ENCODE data around the gene TNC. TPM values are rescaled to one million over a fixed set of nuclear protein-coding genes. Genes with fewer than 3 reads are reported as not detected.

The TNC gene
- total RNA-seq, 1 donor from 2014 or later = 95.2 TPM

- Mint-ChIP-seq H3K27me3 (peaks cover 4% of the 10 kb centered on the region), H3K36me3 (peaks cover 7% of the 10 kb centered on the region), H3K9me3 (no peaks in the 10 kb centered on the region), H3K27ac (no peak overlapping the region), H3K4me3 (no peak overlapping the region), H3K4me1 (ENCODE audit: unreplicated experiment) (no peaks in the 10 kb centered on the region)
- TF ChIP-seq CTCF (conservative IDR thresholded peaks at IDR 0.05) = no peak
- no peak for DNase-seq (ENCODE audit: extremely low spot score, unreplicated experiment)
Observed at GRCh38 chr9:115057559-115057958, 60.4 kb downstream of the TNC start.

- no peak overlapping the region for H3K4me3 Mint-ChIP-seq
- TF ChIP-seq CTCF (conservative IDR thresholded peaks at IDR 0.05) = no peak
- H3K36me3 Mint-ChIP-seq = peaks cover 3% of the 10 kb centered on the region
- H3K4me1 Mint-ChIP-seq (ENCODE audit: unreplicated experiment) = no peaks in the 10 kb centered on the region
- no peak overlapping the region for H3K27ac Mint-ChIP-seq
- no peak for DNase-seq (ENCODE audit: extremely low spot score, unreplicated experiment)
- H3K9me3 Mint-ChIP-seq = no peaks in the 10 kb centered on the region
- H3K27me3 Mint-ChIP-seq = no peaks in the 10 kb centered on the region
Observed at GRCh38 chr9:115050002-115050490, 67.9 kb downstream of the TNC start.

- Mint-ChIP-seq H3K4me1 (ENCODE audit: unreplicated experiment) (no peaks in the 10 kb centered on the region), H3K36me3 (peaks cover 4% of the 10 kb centered on the region), H3K4me3 (no peak overlapping the region), H3K27me3 (peaks cover 3% of the 10 kb centered on the region), H3K9me3 (no peaks in the 10 kb centered on the region), H3K27ac (no peak overlapping the region)
- TF ChIP-seq CTCF (conservative IDR thresholded peaks at IDR 0.05) = no peak
- DNase-seq (ENCODE audit: extremely low spot score, unreplicated experiment) = no peak
Observed at GRCh38 chr9:115046824-115047223, 71.1 kb downstream of the TNC start.

- Mint-ChIP-seq H3K4me1 (ENCODE audit: unreplicated experiment) (no peaks in the 10 kb centered on the region), H3K4me3 (no peak overlapping the region), H3K9me3 (no peaks in the 10 kb centered on the region), H3K27ac (no peak overlapping the region), H3K36me3 (peaks cover 4% of the 10 kb centered on the region), H3K27me3 (peaks cover 3% of the 10 kb centered on the region)
- TF ChIP-seq CTCF (conservative IDR thresholded peaks at IDR 0.05) = no peak
- no peak for DNase-seq (ENCODE audit: extremely low spot score, unreplicated experiment)
Observed at GRCh38 chr9:115046199-115046598, 71.8 kb downstream of the TNC start.

GRCh38 chr9:115043632-115044031 is 74.3 kb downstream of the TNC start:
- Mint-ChIP-seq H3K27me3 (peaks cover 3% of the 10 kb centered on the region), H3K27ac (no peak overlapping the region), H3K36me3 (peaks cover 4% of the 10 kb centered on the region), H3K9me3 (no peaks in the 10 kb centered on the region), H3K4me1 (ENCODE audit: unreplicated experiment) (no peaks in the 10 kb centered on the region), H3K4me3 (no peak overlapping the region)
- no peak for TF ChIP-seq CTCF (conservative IDR thresholded peaks at IDR 0.05)
- no peak for DNase-seq (ENCODE audit: extremely low spot score, unreplicated experiment)

Data from type B pancreatic cell (in vitro differentiated cells).